K562 (cell line): ENCODE results near the gene FBLIM1. TPM values are rescaled to one million over a fixed set of nuclear protein-coding genes. Genes with fewer than 3 reads are reported as not detected.

Experiments
- NFIC ChIP-seq: fragments of 450-650 bp; IDR thresholded peaks from 2 replicates; pipeline ENCODE4 v1.6.1; 2017; ENCODE audit warnings: mild to moderate bottlenecking, inconsistent platforms
- PCBP1 ChIP-seq: fragments of 200-400 bp; formaldehyde crosslinking; IDR thresholded peaks from 2 replicates; pipeline ENCODE4 v1.6.1; 2018; ENCODE audit warnings: mild to moderate bottlenecking, low read depth, low read length; ENCODE audit not compliant: poor library complexity, severe bottlenecking
- PHF8 ChIP-seq: fragments of 200-600 bp; sonication (generic); IDR thresholded peaks from 2 replicates; pipeline ENCODE4 v1.6.1; 2012; ENCODE audit warnings: mixed run types, mild to moderate bottlenecking, inconsistent platforms, low read length, moderate library complexity, borderline replicate concordance
- RBFOX2 ChIP-seq: fragments of 200-400 bp; formaldehyde crosslinking; IDR thresholded peaks from 2 replicates; pipeline ENCODE4 v1.6.1; 2017; ENCODE audit warnings: low read depth, mild to moderate bottlenecking, low read length, moderate library complexity
- RBM14 ChIP-seq: fragments of 200-400 bp; formaldehyde crosslinking; IDR thresholded peaks from 2 replicates; pipeline ENCODE4 v1.6.1; 2018; ENCODE audit warnings: low read depth, mild to moderate bottlenecking, low read length, moderate library complexity, borderline replicate concordance; ENCODE audit not compliant: insufficient read depth
- SRF ChIP-seq, 2 experiments: fragments of 250-450, 450-650 bp in 1 of 2; sonication (Bioruptor Pico) in 1 of 2; sonication (generic) in 1 of 2; formaldehyde crosslinking; IDR thresholded peaks; 2 replicates each; pipeline versions ENCODE4 v1.5.0 to v1.5.1; 2020 to 2022; ENCODE audit warnings: mild to moderate bottlenecking in 1 of 2, missing genetic modification reagents in 1 of 2
- TOE1 ChIP-seq, 2 experiments: fragments of 450-650 bp in 1 of 2; sonication (generic) in 1 of 2; formaldehyde crosslinking in 1 of 2; IDR thresholded peaks; 2 replicates each; pipeline versions ENCODE4 v1.7.1 to v1.8.0; 2016 to 2022; ENCODE audit warnings: borderline replicate concordance in 2 of 2, mild to moderate bottlenecking in 2 of 2, antibody characterized with exemption in 1 of 2, inconsistent platforms in 1 of 2, low read depth in 1 of 2, missing genetic modification reagents in 1 of 2, moderate library complexity in 1 of 2
- XRCC5 ChIP-seq: fragments of 200-400 bp; formaldehyde crosslinking; IDR thresholded peaks from 2 replicates; pipeline ENCODE4 v1.6.1; 2017; ENCODE audit warnings: low read depth, mild to moderate bottlenecking, low read length
- ZNF184 ChIP-seq: sonication (generic); formaldehyde crosslinking; IDR thresholded peaks from 2 replicates; pipeline ENCODE4 v1.5.0; 2020; ENCODE audit warnings: missing genetic modification reagents
- polyA plus RNA-seq, 8 experiments: library from polyadenylated mRNA; depleted of rRNA in 4 of 8; stranded (reverse) in 5 of 8; unstranded in 3 of 8; fragments of >200 nt; fragmentation: Nextera tagmentation in 2 of 8; fragmentation: Illumina TruSeq in 1 of 8; extraction: Ambion mirVana in 2 of 8; extraction: Trizol in 1 of 8; gene quantifications; 2 replicates each; pipeline versions ENCODE4 v1.2.1 to v1.2.3, GENCODE V29; 2011 to 2014; ENCODE audit warnings: inconsistent platforms in 1 of 8, missing spikeins in 1 of 8
- total RNA-seq, 7 experiments: library from RNA; depleted of rRNA in 6 of 7; stranded (reverse); fragments of >200 nt in 6 of 7; fragmentation: Illumina TruSeq in 2 of 7; extraction: Trizol in 2 of 7; gene quantifications; 2 replicates each; pipeline versions ENCODE4 v1.2.1 to v1.2.3, GENCODE V29; 2011 to 2021; ENCODE audit warnings: low replicate concordance in 1 of 7
- TF ChIP-seq, protein P1 (sequence below): fragments of 450-650 bp; IDR thresholded peaks from 2 replicates; pipeline ENCODE4 v1.6.1; 2016; ENCODE audit warnings: mild to moderate bottlenecking, moderate library complexity
- TF ChIP-seq, protein P2 (sequence below): fragments of 250-450 bp; sonication (Bioruptor Pico); IDR thresholded peaks from 2 replicates; pipeline ENCODE4 v1.4.0; 2020; ENCODE audit warnings: mild to moderate bottlenecking

FBLIM1 gene
- total and polyA plus RNA-seq, 9 of the 15 experiments (the other 6 are each of a cell fraction or from before 2014, with no cell fraction given), result 0.14 to 0.24 TPM; not detected in 7

DNA sequence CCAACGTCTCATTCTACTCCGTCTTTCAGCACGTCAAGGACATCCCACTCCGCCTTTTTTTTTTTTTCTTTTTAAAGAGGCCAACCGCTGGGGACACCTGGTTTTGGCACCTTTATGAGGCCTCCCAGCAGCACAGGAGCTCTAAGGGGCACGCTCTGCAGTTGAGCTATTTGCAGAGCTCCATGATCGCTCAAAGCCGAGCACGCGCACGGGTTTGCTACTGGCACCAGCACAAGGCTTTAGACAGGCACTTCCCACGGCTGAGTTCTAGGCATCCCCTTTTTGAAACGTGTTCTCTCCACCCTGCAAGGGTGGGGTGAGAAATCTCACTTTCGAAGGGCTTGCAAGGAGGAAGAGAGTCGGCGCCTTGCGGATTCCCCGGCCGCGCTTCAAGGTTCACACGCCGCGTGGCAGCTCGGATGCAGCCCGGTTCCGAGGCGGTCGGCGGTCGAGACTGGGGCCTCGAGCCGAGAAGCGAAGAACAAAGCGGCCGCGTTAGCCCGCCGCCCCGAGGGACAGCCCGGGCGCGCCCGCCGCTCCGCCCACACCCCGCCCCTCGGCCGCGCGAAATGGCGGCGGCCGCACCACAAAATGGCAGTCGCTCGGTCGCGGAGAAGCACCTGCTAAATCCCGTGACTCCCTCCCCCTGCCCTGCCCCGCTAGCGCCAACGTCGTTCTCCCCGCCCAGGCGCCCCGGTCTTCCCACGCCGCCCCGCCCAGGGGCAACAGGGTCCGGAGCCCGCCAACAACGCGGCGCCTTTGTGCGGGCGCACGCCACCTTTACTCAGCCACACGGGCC lies 76.0 kb downstream of the FBLIM1 start (continued):
- TF ChIP-seq PCBP1, result peak; percentile 93
- TF ChIP-seq XRCC5, result no peak; the same call in 1 of the 2 replicates
- TF ChIP-seq RBM14, result 0 out of 2 replicates have a peak, but pooled peaks have one; percentile 66
- TF ChIP-seq SRF (CRISPR knock-in tag; IDR thresholded peaks at IDR 0.05), result peak; percentile 56 to 74; a peak in 3 of 4 replicates
- peak; percentile 84; the same call in 1 of the 2 replicates for TF ChIP-seq PHF8
- TF ChIP-seq, protein P1, sequence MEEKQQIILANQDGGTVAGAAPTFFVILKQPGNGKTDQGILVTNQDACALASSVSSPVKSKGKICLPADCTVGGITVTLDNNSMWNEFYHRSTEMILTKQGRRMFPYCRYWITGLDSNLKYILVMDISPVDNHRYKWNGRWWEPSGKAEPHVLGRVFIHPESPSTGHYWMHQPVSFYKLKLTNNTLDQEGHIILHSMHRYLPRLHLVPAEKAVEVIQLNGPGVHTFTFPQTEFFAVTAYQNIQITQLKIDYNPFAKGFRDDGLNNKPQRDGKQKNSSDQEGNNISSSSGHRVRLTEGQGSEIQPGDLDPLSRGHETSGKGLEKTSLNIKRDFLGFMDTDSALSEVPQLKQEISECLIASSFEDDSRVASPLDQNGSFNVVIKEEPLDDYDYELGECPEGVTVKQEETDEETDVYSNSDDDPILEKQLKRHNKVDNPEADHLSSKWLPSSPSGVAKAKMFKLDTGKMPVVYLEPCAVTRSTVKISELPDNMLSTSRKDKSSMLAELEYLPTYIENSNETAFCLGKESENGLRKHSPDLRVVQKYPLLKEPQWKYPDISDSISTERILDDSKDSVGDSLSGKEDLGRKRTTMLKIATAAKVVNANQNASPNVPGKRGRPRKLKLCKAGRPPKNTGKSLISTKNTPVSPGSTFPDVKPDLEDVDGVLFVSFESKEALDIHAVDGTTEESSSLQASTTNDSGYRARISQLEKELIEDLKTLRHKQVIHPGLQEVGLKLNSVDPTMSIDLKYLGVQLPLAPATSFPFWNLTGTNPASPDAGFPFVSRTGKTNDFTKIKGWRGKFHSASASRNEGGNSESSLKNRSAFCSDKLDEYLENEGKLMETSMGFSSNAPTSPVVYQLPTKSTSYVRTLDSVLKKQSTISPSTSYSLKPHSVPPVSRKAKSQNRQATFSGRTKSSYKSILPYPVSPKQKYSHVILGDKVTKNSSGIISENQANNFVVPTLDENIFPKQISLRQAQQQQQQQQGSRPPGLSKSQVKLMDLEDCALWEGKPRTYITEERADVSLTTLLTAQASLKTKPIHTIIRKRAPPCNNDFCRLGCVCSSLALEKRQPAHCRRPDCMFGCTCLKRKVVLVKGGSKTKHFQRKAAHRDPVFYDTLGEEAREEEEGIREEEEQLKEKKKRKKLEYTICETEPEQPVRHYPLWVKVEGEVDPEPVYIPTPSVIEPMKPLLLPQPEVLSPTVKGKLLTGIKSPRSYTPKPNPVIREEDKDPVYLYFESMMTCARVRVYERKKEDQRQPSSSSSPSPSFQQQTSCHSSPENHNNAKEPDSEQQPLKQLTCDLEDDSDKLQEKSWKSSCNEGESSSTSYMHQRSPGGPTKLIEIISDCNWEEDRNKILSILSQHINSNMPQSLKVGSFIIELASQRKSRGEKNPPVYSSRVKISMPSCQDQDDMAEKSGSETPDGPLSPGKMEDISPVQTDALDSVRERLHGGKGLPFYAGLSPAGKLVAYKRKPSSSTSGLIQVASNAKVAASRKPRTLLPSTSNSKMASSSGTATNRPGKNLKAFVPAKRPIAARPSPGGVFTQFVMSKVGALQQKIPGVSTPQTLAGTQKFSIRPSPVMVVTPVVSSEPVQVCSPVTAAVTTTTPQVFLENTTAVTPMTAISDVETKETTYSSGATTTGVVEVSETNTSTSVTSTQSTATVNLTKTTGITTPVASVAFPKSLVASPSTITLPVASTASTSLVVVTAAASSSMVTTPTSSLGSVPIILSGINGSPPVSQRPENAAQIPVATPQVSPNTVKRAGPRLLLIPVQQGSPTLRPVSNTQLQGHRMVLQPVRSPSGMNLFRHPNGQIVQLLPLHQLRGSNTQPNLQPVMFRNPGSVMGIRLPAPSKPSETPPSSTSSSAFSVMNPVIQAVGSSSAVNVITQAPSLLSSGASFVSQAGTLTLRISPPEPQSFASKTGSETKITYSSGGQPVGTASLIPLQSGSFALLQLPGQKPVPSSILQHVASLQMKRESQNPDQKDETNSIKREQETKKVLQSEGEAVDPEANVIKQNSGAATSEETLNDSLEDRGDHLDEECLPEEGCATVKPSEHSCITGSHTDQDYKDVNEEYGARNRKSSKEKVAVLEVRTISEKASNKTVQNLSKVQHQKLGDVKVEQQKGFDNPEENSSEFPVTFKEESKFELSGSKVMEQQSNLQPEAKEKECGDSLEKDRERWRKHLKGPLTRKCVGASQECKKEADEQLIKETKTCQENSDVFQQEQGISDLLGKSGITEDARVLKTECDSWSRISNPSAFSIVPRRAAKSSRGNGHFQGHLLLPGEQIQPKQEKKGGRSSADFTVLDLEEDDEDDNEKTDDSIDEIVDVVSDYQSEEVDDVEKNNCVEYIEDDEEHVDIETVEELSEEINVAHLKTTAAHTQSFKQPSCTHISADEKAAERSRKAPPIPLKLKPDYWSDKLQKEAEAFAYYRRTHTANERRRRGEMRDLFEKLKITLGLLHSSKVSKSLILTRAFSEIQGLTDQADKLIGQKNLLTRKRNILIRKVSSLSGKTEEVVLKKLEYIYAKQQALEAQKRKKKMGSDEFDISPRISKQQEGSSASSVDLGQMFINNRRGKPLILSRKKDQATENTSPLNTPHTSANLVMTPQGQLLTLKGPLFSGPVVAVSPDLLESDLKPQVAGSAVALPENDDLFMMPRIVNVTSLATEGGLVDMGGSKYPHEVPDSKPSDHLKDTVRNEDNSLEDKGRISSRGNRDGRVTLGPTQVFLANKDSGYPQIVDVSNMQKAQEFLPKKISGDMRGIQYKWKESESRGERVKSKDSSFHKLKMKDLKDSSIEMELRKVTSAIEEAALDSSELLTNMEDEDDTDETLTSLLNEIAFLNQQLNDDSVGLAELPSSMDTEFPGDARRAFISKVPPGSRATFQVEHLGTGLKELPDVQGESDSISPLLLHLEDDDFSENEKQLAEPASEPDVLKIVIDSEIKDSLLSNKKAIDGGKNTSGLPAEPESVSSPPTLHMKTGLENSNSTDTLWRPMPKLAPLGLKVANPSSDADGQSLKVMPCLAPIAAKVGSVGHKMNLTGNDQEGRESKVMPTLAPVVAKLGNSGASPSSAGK, result peak; percentile 97
- peak; percentile 28 for TF ChIP-seq NFIC
- peak; percentile 93 for TF ChIP-seq RBFOX2
- no peak for TF ChIP-seq TOE1 (IDR thresholded peaks at IDR 0.05; ENCODE audit: borderline replicate concordance)
- TF ChIP-seq TOE1 (CRISPR knock-in tag; IDR thresholded peaks at IDR 0.05; ENCODE audit: borderline replicate concordance, low read depth), result peak; percentile 3; the same call in 1 of the 2 replicates
- TF ChIP-seq ZNF184, result no peak
- TF ChIP-seq, protein P2, sequence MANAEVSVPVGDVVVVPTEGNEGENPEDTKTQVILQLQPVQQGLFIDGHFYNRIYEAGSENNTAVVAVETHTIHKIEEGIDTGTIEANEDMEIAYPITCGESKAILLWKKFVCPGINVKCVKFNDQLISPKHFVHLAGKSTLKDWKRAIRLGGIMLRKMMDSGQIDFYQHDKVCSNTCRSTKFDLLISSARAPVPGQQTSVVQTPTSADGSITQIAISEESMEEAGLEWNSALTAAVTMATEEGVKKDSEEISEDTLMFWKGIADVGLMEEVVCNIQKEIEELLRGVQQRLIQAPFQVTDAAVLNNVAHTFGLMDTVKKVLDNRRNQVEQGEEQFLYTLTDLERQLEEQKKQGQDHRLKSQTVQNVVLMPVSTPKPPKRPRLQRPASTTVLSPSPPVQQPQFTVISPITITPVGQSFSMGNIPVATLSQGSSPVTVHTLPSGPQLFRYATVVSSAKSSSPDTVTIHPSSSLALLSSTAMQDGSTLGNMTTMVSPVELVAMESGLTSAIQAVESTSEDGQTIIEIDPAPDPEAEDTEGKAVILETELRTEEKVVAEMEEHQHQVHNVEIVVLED, result peak; percentile 63
